Measurements from ENCODE around the gene WIPF2.
A peak's percentile ranks its signal among the peaks of the same experiment; 100 is the strongest.

Gene WIPF2

GRCh38 chr17:40218740-40219593 lies at the start of gene WIPF2:
Gene WIPF2 (plus strand): TSS chr17:40219304. CDS start chr17:40256460, 37,156 bp downstream.
- peak; percentile 88 to 95 (median 94) for DNase-seq

GRCh38 chr17:40170325-40170724 lies 48.8 kb upstream of the WIPF2 start:
- no peak for DNase-seq

- no peak for DNase-seq
Observed at GRCh38 chr17:40171750-40172149, 47.4 kb upstream of the WIPF2 start.

- DNase-seq: no peak
Observed at GRCh38 chr17:40173091-40173777, 45.9 kb upstream of the WIPF2 start.

- DNase-seq: no peak
Observed at GRCh38 chr17:40173778-40174135, 45.3 kb upstream of the WIPF2 start.

- DNase-seq: no peak
Observed at GRCh38 chr17:40174514-40174913, 44.6 kb upstream of the WIPF2 start.

GRCh38 chr17:40175928-40176753 lies 43.0 kb upstream of the WIPF2 start:
- no peak for DNase-seq

GRCh38 chr17:40176754-40177110 lies 42.4 kb upstream of the WIPF2 start:
- DNase-seq: no peak

GRCh38 chr17:40177275-40177874 lies 41.7 kb upstream of the WIPF2 start, which contains the start of gene RAPGEFL1:
Gene RAPGEFL1 (plus strand): TSS chr17:40177470. CDS start chr17:40177862, 392 bp downstream.
- DNase-seq: peak; percentile 61 to 84 (median 80)

- peak in 1 of 6 experiments; percentile 16 for DNase-seq
Observed at GRCh38 chr17:40178021-40178601, 41.0 kb upstream of the WIPF2 start.

GRCh38 chr17:40178660-40179059 lies 40.4 kb upstream of the WIPF2 start:
- DNase-seq: no peak

- no peak for DNase-seq
Observed at GRCh38 chr17:40179923-40180659, 39.0 kb upstream of the WIPF2 start.

GRCh38 chr17:40180694-40181093 lies 38.4 kb upstream of the WIPF2 start:
- DNase-seq: no peak

GRCh38 chr17:40181205-40181604 lies 37.9 kb upstream of the WIPF2 start:
- no peak for DNase-seq

- no peak for DNase-seq
Observed at GRCh38 chr17:40182606-40183005, 36.5 kb upstream of the WIPF2 start.

- no peak for DNase-seq
Observed at GRCh38 chr17:40187238-40187637, 31.9 kb upstream of the WIPF2 start.

- DNase-seq: no peak
Observed at GRCh38 chr17:40188694-40189093, 30.4 kb upstream of the WIPF2 start.

GRCh38 chr17:40190197-40191021 lies 28.7 kb upstream of the WIPF2 start:
- DNase-seq: peak in 5 of 6 experiments; percentile 11 to 25 (median 16)

GRCh38 chr17:40191237-40192208 lies 27.6 kb upstream of the WIPF2 start:
- peak in 5 of 6 experiments; percentile 39 to 58 (median 42) for DNase-seq
